Progenitor cell of endocrine pancreas (in vitro differentiated cells): ENCODE measurements around the gene CPAMD8. TPM values are rescaled to one million over a fixed set of nuclear protein-coding genes. Genes with fewer than 3 reads are reported as not detected.

Source experiments
- DNase-seq: peaks from one replicate; pipeline ENCODE4 v3.0.0; 2021; ENCODE audit warnings: low spot score; ENCODE audit not compliant: unreplicated experiment
- H3K27ac Mint-ChIP-seq: 2 replicates; pipeline ENCODE4 v1.8.0; 2021; ENCODE audit warnings: mild to moderate bottlenecking, moderate library complexity, mixed read lengths
- H3K27me3 Mint-ChIP-seq: 2 replicates; pipeline ENCODE4 v1.8.0; 2021; ENCODE audit warnings: mixed read lengths
- H3K36me3 Mint-ChIP-seq: 2 replicates; pipeline ENCODE4 v1.8.0; 2022; ENCODE audit warnings: mixed read lengths; ENCODE audit not compliant: insufficient read depth
- H3K4me1 Mint-ChIP-seq: 2 replicates; pipeline ENCODE4 v1.8.0; 2021; ENCODE audit warnings: low read depth, mixed read lengths
- H3K4me3 Mint-ChIP-seq: 2 replicates; pipeline ENCODE4 v1.8.0; 2021; ENCODE audit warnings: low read depth, mild to moderate bottlenecking, moderate library complexity, mixed read lengths
- H3K9me3 Mint-ChIP-seq: 2 replicates; pipeline ENCODE4 v1.8.0; 2021; ENCODE audit warnings: low read depth, mixed read lengths
- total RNA-seq: library from RNA; stranded (reverse); gene quantifications from 2 replicates; pipeline ENCODE4 v1.2.1, GENCODE V29; 2021
- TF ChIP-seq, protein P1 (sequence below): fragments of 200-600 bp; sonication (generic); IDR thresholded peaks from one replicate; pipeline ENCODE4 v1.5.0; 2021; ENCODE audit warnings: antibody characterized with exemption, mild to moderate bottlenecking; ENCODE audit not compliant: unreplicated experiment

CPAMD8 gene
- total RNA-seq, 1 donor from 2014 or later = 63.4 TPM

DNA sequence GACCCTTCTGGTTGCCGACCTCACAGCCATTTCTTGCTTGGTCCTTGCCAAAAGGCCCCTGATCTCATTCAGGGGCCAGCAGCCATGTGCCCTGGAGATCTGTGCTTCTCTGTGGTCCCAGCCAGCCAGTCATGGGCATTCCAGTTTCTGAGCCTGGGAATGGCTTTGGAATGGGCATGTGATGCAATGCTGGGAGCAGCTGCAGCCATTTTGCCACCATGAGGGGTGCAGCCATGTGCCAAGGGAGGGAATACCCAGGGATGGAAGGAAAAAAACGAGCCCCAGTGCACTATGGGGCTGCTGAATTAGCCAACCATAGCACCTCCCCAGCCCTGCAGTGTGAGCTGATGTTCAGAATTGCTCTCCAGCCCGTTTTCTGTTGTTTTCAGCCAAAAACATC is 111.5 kb downstream of the CPAMD8 start:
- Mint-ChIP-seq H3K9me3 (peaks cover 19% of the 10 kb centered on the region), H3K4me1 (no peaks in the 10 kb centered on the region), H3K36me3 (peaks cover 47% of the 10 kb centered on the region), H3K4me3 (no peak overlapping the region), H3K27me3 (no peaks in the 10 kb centered on the region), H3K27ac (no peak overlapping the region)
- TF ChIP-seq, protein P1, sequence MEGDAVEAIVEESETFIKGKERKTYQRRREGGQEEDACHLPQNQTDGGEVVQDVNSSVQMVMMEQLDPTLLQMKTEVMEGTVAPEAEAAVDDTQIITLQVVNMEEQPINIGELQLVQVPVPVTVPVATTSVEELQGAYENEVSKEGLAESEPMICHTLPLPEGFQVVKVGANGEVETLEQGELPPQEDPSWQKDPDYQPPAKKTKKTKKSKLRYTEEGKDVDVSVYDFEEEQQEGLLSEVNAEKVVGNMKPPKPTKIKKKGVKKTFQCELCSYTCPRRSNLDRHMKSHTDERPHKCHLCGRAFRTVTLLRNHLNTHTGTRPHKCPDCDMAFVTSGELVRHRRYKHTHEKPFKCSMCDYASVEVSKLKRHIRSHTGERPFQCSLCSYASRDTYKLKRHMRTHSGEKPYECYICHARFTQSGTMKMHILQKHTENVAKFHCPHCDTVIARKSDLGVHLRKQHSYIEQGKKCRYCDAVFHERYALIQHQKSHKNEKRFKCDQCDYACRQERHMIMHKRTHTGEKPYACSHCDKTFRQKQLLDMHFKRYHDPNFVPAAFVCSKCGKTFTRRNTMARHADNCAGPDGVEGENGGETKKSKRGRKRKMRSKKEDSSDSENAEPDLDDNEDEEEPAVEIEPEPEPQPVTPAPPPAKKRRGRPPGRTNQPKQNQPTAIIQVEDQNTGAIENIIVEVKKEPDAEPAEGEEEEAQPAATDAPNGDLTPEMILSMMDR = no peak
- DNase-seq = no peak

DNA sequence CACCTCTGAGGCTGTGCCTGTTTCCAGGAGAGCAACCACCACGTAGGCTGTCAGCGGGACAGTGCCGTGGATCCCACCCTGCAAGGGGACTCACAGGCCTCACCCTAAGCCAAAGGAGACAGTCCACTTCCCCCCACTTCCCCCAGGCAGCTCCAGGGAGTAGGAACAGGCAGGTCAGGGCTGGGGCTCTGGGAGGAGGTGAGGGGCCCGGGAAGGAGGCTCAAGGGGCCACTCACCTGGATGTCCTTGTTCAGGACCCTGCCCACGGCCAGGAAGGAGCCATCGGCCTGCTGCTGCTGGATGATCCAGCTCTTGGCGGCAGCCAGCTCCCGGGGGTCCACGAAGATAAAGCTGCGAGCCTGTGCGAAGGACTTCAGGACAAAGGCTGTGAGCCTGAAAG is 112.2 kb downstream of the CPAMD8 start:
- no peaks in the 10 kb centered on the region for H3K27me3 Mint-ChIP-seq
- H3K4me1 Mint-ChIP-seq = no peaks in the 10 kb centered on the region
- no peak for DNase-seq
- peaks cover 41% of the 10 kb centered on the region for H3K36me3 Mint-ChIP-seq
- H3K4me3 Mint-ChIP-seq = no peak overlapping the region
- TF ChIP-seq, protein P1 = no peak
- no peak overlapping the region for H3K27ac Mint-ChIP-seq
- H3K9me3 Mint-ChIP-seq = peaks cover 19% of the 10 kb centered on the region

DNA sequence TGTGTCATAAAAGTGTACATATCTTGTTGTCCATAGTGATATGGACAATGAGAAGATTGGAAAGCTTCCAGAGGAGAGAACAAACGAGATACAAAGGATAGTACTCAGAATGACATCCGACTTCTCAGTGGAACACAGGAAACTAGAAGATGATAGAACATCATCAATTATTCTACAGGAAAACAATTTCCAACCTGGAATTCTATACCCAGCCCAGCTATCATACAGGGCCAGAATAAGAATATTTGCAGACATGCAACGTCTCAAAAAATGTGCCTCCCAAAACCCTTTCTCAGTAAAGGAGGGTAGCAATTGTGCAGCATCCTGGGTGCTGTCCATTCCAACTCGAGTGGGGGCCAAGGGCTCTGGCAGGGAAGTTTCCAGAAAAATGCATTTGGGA is 113.8 kb downstream of the CPAMD8 start:
- Mint-ChIP-seq H3K9me3 (peaks cover 19% of the 10 kb centered on the region), H3K27ac (no peak overlapping the region), H3K36me3 (peaks cover 37% of the 10 kb centered on the region), H3K4me3 (no peak overlapping the region), H3K4me1 (no peaks in the 10 kb centered on the region), H3K27me3 (no peaks in the 10 kb centered on the region)
- TF ChIP-seq, protein P1 = no peak
- DNase-seq = no peak

DNA sequence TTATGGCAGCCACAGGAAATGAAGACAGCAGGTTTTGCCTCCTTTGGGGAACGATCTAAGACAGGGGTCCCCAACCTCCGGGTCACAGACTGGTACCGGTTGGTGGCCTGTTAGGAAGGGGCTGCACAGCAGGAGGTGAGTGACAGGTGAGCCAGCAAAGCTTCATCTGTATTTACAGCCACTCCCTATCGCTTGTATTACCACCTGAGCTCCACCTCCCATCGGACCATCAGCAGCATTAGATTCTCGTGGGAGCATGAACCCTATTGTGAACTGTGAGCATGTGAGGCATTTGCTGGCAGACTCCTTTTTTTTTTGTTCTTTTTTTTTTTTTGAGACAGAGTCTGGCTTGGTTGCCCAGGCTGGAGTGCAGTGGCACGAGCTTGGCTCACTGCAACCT is 115.6 kb downstream of the CPAMD8 start:
- no peaks in the 10 kb centered on the region for H3K4me1 Mint-ChIP-seq
- no peak overlapping the region for H3K27ac Mint-ChIP-seq
- H3K27me3 Mint-ChIP-seq = no peaks in the 10 kb centered on the region
- H3K9me3 Mint-ChIP-seq = peaks cover 19% of the 10 kb centered on the region
- DNase-seq = no peak
- peaks cover 31% of the 10 kb centered on the region for H3K36me3 Mint-ChIP-seq
- H3K4me3 Mint-ChIP-seq = no peak overlapping the region
- TF ChIP-seq, protein P1 = no peak

DNA sequence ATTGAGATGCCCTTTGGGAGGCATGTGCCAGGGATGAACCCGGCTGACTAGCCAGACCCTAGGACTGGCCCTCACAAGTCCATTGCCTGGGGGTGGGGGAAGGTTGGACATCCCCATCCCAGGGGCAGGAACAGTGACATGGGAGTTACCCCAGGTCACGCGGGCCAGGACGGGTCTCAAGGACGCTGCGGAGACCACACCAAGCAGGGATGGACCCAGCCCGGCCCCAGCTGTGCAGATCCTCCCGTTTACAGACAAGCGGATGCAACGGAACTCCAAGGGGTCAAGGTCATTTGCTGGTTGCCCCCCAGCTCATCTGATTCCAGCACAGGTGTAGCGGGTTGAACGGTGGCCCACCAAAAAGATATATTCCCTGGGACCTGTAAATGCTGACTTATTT is 117.9 kb downstream of the CPAMD8 start:
- DNase-seq = no peak
- TF ChIP-seq, protein P1 = no peak
- Mint-ChIP-seq H3K9me3 (peaks cover 16% of the 10 kb centered on the region), H3K27me3 (no peaks in the 10 kb centered on the region), H3K4me1 (no peaks in the 10 kb centered on the region), H3K4me3 (no peak overlapping the region), H3K27ac (no peak overlapping the region), H3K36me3 (peaks cover 19% of the 10 kb centered on the region)
